PC-9 (cell line): ENCODE data around the gene SYK. TPM values are rescaled to one million over a fixed set of nuclear protein-coding genes. Genes with fewer than 3 reads are reported as not detected.

Experiments
- BruUV-seq: library from RNA; stranded (reverse); fragments of 400-500 nt; replicated peaks from 2 replicates; lab custom pipeline; 2021; lab: Mats Ljungman, UMichigan
- CTCF ChIA-PET: fragments of 300-600 bp; sonication (Branson Sonifier 250); formaldehyde crosslinking; loops from one replicate; lab custom pipeline; 2022; ENCODE audit warnings: antibody characterized with exemption; lab: Charles Lee
- POLR2A ChIA-PET: fragments of 300-600 bp; sonication (Branson Sonifier 250); formaldehyde crosslinking; loops from one replicate; lab custom pipeline; 2022; ENCODE audit warnings: antibody characterized with exemption; ENCODE audit not compliant: unreplicated experiment; lab: Charles Lee
- DNase-seq, 2 experiments: peaks; one replicate each; pipeline versions ENCODE4 v3.0.0 to v3.0.0-alpha.2; 2015 to 2022; ENCODE audit warnings: mixed read lengths in 1 of 2
- H2AFZ ChIP-seq: fragments of 200-600 bp; sonication (generic); 2 replicates; pipeline ENCODE4 v1.8.1; 2017; ENCODE audit warnings: antibody characterized with exemption
- H3F3A ChIP-seq: fragments of 200-600 bp; sonication (generic); 2 replicates; pipeline ENCODE4 v1.8.1; 2017; ENCODE audit warnings: antibody characterized with exemption, mild to moderate bottlenecking, low read depth; ENCODE audit not compliant: insufficient read depth
- H3K27ac ChIP-seq: fragments of 200-600 bp; sonication (generic); 2 replicates; pipeline ENCODE4 v1.6.1; 2016; ENCODE audit warnings: mixed run types
- H3K27me3 ChIP-seq: fragments of 200-600 bp; sonication (generic); 2 replicates; pipeline ENCODE4 v1.6.1; 2016; ENCODE audit warnings: low read depth, mixed run types; ENCODE audit not compliant: insufficient read depth
- H3K36me3 ChIP-seq: fragments of 200-600 bp; sonication (generic); 2 replicates; pipeline ENCODE4 v1.6.1; 2016; ENCODE audit warnings: low read depth, mixed run types
- H3K4me1 ChIP-seq: fragments of 200-600 bp; sonication (generic); replicated peaks from 2 replicates; pipeline ENCODE4 v1.6.1; 2016; ENCODE audit warnings: mixed run types; ENCODE audit not compliant: insufficient read depth
- H3K4me2 ChIP-seq: fragments of 200-600 bp; sonication (generic); 2 replicates; pipeline ENCODE4 v1.6.1; 2017; ENCODE audit warnings: mixed run types
- H3K4me3 ChIP-seq: fragments of 200-600 bp; sonication (generic); 2 replicates; pipeline ENCODE4 v1.6.1; 2016; ENCODE audit warnings: mixed run types
- H3K79me2 ChIP-seq: fragments of 200-600 bp; sonication (generic); 2 replicates; pipeline ENCODE4 v1.6.1; 2017; ENCODE audit warnings: low read depth, mixed run types
- H3K9me2 ChIP-seq: fragments of 200-600 bp; sonication (generic); 2 replicates; pipeline ENCODE4 v1.8.1; 2017; ENCODE audit warnings: mild to moderate bottlenecking; ENCODE audit not compliant: insufficient read depth
- H3K9me3 ChIP-seq: fragments of 200-600 bp; sonication (generic); 2 replicates; pipeline ENCODE4 v1.8.1; 2016; ENCODE audit warnings: low read depth; ENCODE audit not compliant: insufficient read depth
- H4K20me1 ChIP-seq: fragments of 200-600 bp; sonication (generic); 2 replicates; pipeline ENCODE4 v1.8.1; 2017; ENCODE audit not compliant: insufficient read depth
- CTCF ChIP-seq: fragments of 200-600 bp; sonication (generic); conservative IDR thresholded peaks from 2 replicates; pipeline ENCODE4 v1.6.1; 2017; ENCODE audit warnings: mixed run types, antibody characterized with exemption, mild to moderate bottlenecking, moderate library complexity
- EZH2 ChIP-seq: fragments of 200-600 bp; sonication (generic); IDR thresholded peaks from 2 replicates; pipeline ENCODE4 v1.8.0; 2017; ENCODE audit warnings: antibody characterized with exemption, low read depth
- intact Hi-C: fragments of 100-400 bp; cut with micrococcal nuclease; formaldehyde crosslinking; loops from one replicate; pipeline ENCODE4 v1.10.0; 2022; ENCODE audit not compliant: unreplicated experiment
- total RNA-seq: library from RNA; stranded (reverse); gene quantifications from 2 replicates; pipeline ENCODE4 v1.2.3, GENCODE V29; 2021

SYK gene
- total RNA-seq, 1 experiment from 2014 or later, result 32.1 TPM

- Histone ChIP-seq H3K27me3 (no peaks in the 10 kb centered on the region), H3K79me2 (no peaks in the 10 kb centered on the region), H3K4me1 (no peaks in the 10 kb centered on the region), H3K27ac (no peak overlapping the region), H2AFZ (no peak overlapping the region), H3K36me3 (no peaks in the 10 kb centered on the region), H4K20me1 (no peaks in the 10 kb centered on the region), H3K4me2 (no peak overlapping the region), H3K9me2 (no peaks in the 10 kb centered on the region), H3K9me3 (no peaks in the 10 kb centered on the region), H3K4me3 (no peak overlapping the region), H3F3A (no peaks in the 10 kb centered on the region)
- intact Hi-C loops, result no loop called here
- ChIA-PET POLR2A (no interaction called here), CTCF (no interaction called here)
- no peak for TF ChIP-seq EZH2
- TF ChIP-seq CTCF, result no peak
- no TSS peak for BruUV-seq
- no peak for DNase-seq
Measured at GRCh38 chr9:90890146-90890810, 88.7 kb downstream of the SYK start.

- intact Hi-C loops, result no loop called here
- DNase-seq, result no peak
- TF ChIP-seq EZH2 (no peak), CTCF (no peak)
- no TSS peak for BruUV-seq
- H3K9me3 ChIP-seq, result no peaks in the 10 kb centered on the region
- no peaks in the 10 kb centered on the region for H4K20me1 ChIP-seq
- H3K4me2 ChIP-seq, result no peak overlapping the region
- H3F3A ChIP-seq, result no peaks in the 10 kb centered on the region
- no peaks in the 10 kb centered on the region for H3K4me1 ChIP-seq
- no peak overlapping the region for H3K27ac ChIP-seq
- H3K27me3 ChIP-seq, result no peaks in the 10 kb centered on the region
- H3K9me2 ChIP-seq, result no peaks in the 10 kb centered on the region
- CTCF ChIA-PET, result no interaction called here
- no peak overlapping the region for H3K4me3 ChIP-seq
- H3K79me2 ChIP-seq, result no peaks in the 10 kb centered on the region
- no peaks in the 10 kb centered on the region for H3K36me3 ChIP-seq
- H2AFZ ChIP-seq, result no peak overlapping the region
- POLR2A ChIA-PET, result no interaction called here
Measured at GRCh38 chr9:90891308-90892040, 89.9 kb downstream of the SYK start.

GRCh38 chr9:90892918-90893317, 91.3 kb downstream of the SYK start:
- intact Hi-C loops, result no loop called here
- POLR2A ChIA-PET, result no interaction called here
- H3K9me3 ChIP-seq, result no peaks in the 10 kb centered on the region
- TF ChIP-seq EZH2 (no peak), CTCF (no peak)
- no peaks in the 10 kb centered on the region for H3K36me3 ChIP-seq
- H3F3A ChIP-seq, result no peaks in the 10 kb centered on the region
- H3K27ac ChIP-seq, result no peak overlapping the region
- no peaks in the 10 kb centered on the region for H3K4me1 ChIP-seq
- no peak overlapping the region for H2AFZ ChIP-seq
- no peak for DNase-seq
- no peaks in the 10 kb centered on the region for H3K79me2 ChIP-seq
- CTCF ChIA-PET, result no interaction called here
- no TSS peak for BruUV-seq
- no peaks in the 10 kb centered on the region for H4K20me1 ChIP-seq
- H3K27me3 ChIP-seq, result no peaks in the 10 kb centered on the region
- H3K9me2 ChIP-seq, result no peaks in the 10 kb centered on the region
- no peak overlapping the region for H3K4me2 ChIP-seq
- no peak overlapping the region for H3K4me3 ChIP-seq
